Measurements from ENCODE around the gene UBAC1. TPM values are rescaled to one million over a fixed set of nuclear protein-coding genes. Genes with fewer than 3 reads are reported as not detected.

UBAC1 gene
- total and polyA plus RNA-seq, 9 of the 15 experiments (the other 6 are each of a cell fraction or from before 2014, with no cell fraction given), result 94.0 to 399 (median 228) TPM

DNA sequence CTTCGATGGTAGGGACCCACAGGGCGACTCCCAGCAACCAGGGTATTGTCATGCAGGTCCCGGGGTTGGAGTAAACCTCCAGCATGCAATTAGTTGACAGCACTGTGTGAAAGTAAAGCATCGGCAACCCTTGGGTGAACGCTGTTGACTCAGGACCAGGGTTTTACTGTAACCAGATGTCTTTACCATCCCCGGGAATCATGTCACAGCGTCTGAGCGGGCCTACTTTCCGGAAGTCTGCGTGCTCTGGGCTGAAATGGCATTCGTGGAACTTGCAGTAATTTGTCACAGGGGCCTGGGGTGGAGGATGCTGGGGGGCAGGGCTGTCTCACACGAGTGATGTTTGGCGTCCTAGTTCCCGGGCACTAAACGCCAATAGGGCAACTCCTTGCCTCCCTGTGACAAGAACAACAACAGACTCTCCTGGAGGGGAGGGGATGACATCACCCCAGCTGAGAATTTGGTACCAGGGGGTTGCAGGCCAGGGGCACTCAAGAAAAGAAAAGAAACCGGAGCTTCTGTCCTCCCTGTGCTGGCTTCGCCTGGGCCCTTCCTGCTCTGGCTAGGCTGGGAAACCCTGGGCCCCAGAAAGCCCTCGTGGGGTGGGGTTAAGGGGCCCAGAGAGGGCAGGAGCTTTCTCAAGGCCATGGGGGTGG is 10.1 kb upstream of the UBAC1 start:
- TF ChIP-seq EZH2 (IDR thresholded peaks at IDR 0.05; ENCODE audit: borderline replicate concordance, low read depth, low read length) (no peak), FOXA3 (CRISPR knock-in tag; conservative IDR thresholded peaks at IDR 0.05 in 1 of 2, IDR thresholded peaks at IDR 0.05 in 1 of 2) (no peak), BRD4 (IDR thresholded peaks at IDR 0.05) (no peak), STAG1 (CRISPR knock-in tag; IDR thresholded peaks at IDR 0.05; ENCODE audit: borderline replicate concordance) (no peak), KAT2B (IDR thresholded peaks at IDR 0.05; ENCODE audit: low read depth, low read length) (no peak), DMBX1 (CRISPR knock-in tag; IDR thresholded peaks at IDR 0.05; ENCODE audit: borderline replicate concordance) (no peak), KDM4B (IDR thresholded peaks at IDR 0.05; ENCODE audit: borderline replicate concordance in 2 of 2, low read depth in 1 of 2) (no peak), JUND (IDR thresholded peaks at IDR 0.05; ENCODE audit: borderline replicate concordance, low read depth, low read length) (no peak), JUND (tag; IDR thresholded peaks at IDR 0.05; ENCODE audit: borderline replicate concordance, low read depth, low read length) (no peak), ZNF551 (CRISPR knock-in tag; IDR thresholded peaks at IDR 0.05) (no peak), CCNT2 (IDR thresholded peaks at IDR 0.05; ENCODE audit: borderline replicate concordance, extremely low read depth, insufficient read length, low read depth, low read length) (no peak)
- TF ChIP-seq, protein P1, sequence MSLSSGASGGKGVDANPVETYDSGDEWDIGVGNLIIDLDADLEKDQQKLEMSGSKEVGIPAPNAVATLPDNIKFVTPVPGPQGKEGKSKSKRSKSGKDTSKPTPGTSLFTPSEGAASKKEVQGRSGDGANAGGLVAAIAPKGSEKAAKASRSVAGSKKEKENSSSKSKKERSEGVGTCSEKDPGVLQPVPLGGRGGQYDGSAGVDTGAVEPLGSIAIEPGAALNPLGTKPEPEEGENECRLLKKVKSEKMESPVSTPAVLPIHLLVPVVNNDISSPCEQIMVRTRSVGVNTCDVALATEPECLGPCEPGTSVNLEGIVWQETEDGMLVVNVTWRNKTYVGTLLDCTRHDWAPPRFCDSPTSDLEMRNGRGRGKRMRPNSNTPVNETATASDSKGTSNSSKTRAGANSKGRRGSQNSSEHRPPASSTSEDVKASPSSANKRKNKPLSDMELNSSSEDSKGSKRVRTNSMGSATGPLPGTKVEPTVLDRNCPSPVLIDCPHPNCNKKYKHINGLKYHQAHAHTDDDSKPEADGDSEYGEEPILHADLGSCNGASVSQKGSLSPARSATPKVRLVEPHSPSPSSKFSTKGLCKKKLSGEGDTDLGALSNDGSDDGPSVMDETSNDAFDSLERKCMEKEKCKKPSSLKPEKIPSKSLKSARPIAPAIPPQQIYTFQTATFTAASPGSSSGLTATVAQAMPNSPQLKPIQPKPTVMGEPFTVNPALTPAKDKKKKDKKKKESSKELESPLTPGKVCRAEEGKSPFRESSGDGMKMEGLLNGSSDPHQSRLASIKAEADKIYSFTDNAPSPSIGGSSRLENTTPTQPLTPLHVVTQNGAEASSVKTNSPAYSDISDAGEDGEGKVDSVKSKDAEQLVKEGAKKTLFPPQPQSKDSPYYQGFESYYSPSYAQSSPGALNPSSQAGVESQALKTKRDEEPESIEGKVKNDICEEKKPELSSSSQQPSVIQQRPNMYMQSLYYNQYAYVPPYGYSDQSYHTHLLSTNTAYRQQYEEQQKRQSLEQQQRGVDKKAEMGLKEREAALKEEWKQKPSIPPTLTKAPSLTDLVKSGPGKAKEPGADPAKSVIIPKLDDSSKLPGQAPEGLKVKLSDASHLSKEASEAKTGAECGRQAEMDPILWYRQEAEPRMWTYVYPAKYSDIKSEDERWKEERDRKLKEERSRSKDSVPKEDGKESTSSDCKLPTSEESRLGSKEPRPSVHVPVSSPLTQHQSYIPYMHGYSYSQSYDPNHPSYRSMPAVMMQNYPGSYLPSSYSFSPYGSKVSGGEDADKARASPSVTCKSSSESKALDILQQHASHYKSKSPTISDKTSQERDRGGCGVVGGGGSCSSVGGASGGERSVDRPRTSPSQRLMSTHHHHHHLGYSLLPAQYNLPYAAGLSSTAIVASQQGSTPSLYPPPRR (CRISPR knock-in tag; IDR thresholded peaks at IDR 0.05; ENCODE audit: borderline replicate concordance), result no peak
- TF ChIP-seq, protein P2, sequence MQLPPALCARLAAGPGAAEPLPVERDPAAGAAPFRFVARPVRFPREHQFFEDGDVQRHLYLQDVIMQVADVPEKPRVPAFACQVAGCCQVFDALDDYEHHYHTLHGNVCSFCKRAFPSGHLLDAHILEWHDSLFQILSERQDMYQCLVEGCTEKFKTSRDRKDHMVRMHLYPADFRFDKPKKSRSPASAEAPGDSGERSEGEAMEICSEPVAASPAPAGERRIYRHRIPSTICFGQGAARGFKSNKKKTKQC (CRISPR knock-in tag; IDR thresholded peaks at IDR 0.05), result no peak
- TF ChIP-seq, protein P3, sequence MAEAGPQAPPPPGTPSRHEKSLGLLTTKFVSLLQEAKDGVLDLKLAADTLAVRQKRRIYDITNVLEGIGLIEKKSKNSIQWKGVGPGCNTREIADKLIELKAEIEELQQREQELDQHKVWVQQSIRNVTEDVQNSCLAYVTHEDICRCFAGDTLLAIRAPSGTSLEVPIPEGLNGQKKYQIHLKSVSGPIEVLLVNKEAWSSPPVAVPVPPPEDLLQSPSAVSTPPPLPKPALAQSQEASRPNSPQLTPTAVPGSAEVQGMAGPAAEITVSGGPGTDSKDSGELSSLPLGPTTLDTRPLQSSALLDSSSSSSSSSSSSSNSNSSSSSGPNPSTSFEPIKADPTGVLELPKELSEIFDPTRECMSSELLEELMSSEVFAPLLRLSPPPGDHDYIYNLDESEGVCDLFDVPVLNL (CRISPR knock-in tag; IDR thresholded peaks at IDR 0.05; ENCODE audit: low read depth), result no peak
- FAIRE-seq (no peak), ATAC-seq (no peak), DNase-seq (ENCODE audit: extremely low read depth in 1 of 4, low spot score in 3 of 4) (no peak)
- in situ Hi-C loops (cut with MboI), result no loop called here
- H3K4me3 ChIP-seq, result no peak overlapping the region
- no peak overlapping the region for H3K9ac ChIP-seq (ENCODE audit: insufficient read depth in 1 of 2, low read depth in 2 of 2, low read length in 2 of 2)
- intact Hi-C loops (cut with micrococcal nuclease), result no loop called here
- no peaks in the 10 kb centered on the region for H3K36me3 ChIP-seq (ENCODE audit: control insufficient read depth, insufficient read depth, low read length)
- no peaks in the 10 kb centered on the region for H3K9me1 ChIP-seq (ENCODE audit: control insufficient read depth, insufficient read depth, low read length)
- ChIA-PET CTCF (ENCODE audit: low intra/inter-chr PET ratio) (no interaction called here), POLR2A (no interaction called here)
- no TSS peak for BruUV-seq (replicated peaks)
- H3K27ac ChIP-seq (ENCODE audit: extremely low read depth, low read depth, low read length), result no peak overlapping the region
- H2AFZ ChIP-seq (ENCODE audit: low read depth, low read length), result no peak overlapping the region
- H3K79me2 ChIP-seq (ENCODE audit: control insufficient read depth, insufficient read depth, low read length), result no peaks in the 10 kb centered on the region
- H4K20me1 ChIP-seq (replicated peaks; ENCODE audit: control insufficient read depth, insufficient read depth, low read length), result 0 out of 2 replicates have a peak, but pooled peaks cover under 1% of the 10 kb centered on the region
- H3K9me3 ChIP-seq (replicated peaks; ENCODE audit: control insufficient read depth, insufficient read depth, low read depth, low read length), result no peaks in the 10 kb centered on the region
- peaks cover 0 to 33% of the 10 kb centered on the region in 2 experiments; a peak in 3 of 5 replicates for H3K4me1 ChIP-seq (replicated peaks in 1 of 2; ENCODE audit: control insufficient read depth in 2 of 2, insufficient read depth in 2 of 2, low read length in 2 of 2)
- H3K4me2 ChIP-seq (ENCODE audit: insufficient read depth, low read length), result no peak overlapping the region
- 6% methylated on average over 16 of the region's 18 CpGs for WGBS (ENCODE audit: insufficient coverage, low coverage, missing lambda C conversion rate)
- peaks cover 14 to 34% of the 10 kb centered on the region in 2 experiments; a peak in 3 of 5 replicates for H3K27me3 ChIP-seq (ENCODE audit: control insufficient read depth in 2 of 2, insufficient read depth in 2 of 2, low read length in 2 of 2)
